Tibial artery (tissue), 4 donors: ENCODE data around the gene ZFR.

ENCODE experiments used
- DNase-seq, 2 donors: peaks; one replicate each; pipeline ENCODE4 v3.0.0-alpha.2; 2019
- H3K27ac ChIP-seq, 2 donors: fragments of 200-600 bp; sonication (generic) in 1 of 2; 1 replicate in 1 of 2; 2 replicates in 1 of 2; pipeline ENCODE4 v1.5.1; 2018 to 2019; ENCODE audit warnings: mild to moderate bottlenecking in 1 of 2
- H3K27me3 ChIP-seq, 2 donors: fragments of 200-600 bp; sonication (generic) in 1 of 2; one replicate each; pipeline versions ENCODE4 v1.5.1 to v1.6.0; 2016 to 2019
- H3K36me3 ChIP-seq, 3 donors: fragments of 200-600 bp; sonication (generic) in 2 of 3; one replicate each; pipeline ENCODE4 v1.5.1; 2016 to 2019; ENCODE audit warnings: mild to moderate bottlenecking in 2 of 3
- H3K4me1 ChIP-seq, 4 donors: fragments of 200-600 bp; sonication (generic) in 2 of 4; 1 replicate in 3 of 4; 2 replicates in 1 of 4; pipeline ENCODE4 v1.5.1; 2016 to 2019
- H3K4me3 ChIP-seq, 2 donors: fragments of 200-600 bp; sonication (generic) in 1 of 2; 1 replicate in 1 of 2; 2 replicates in 1 of 2; pipeline ENCODE4 v1.5.1; 2018 to 2019; ENCODE audit warnings: mild to moderate bottlenecking in 2 of 2
- H3K9me3 ChIP-seq, 3 donors: fragments of 200-600 bp; sonication (generic) in 1 of 3; one replicate each; pipeline ENCODE4 v1.5.1; 2016 to 2019
- intact Hi-C: fragments of 100-400 bp; cut with DNase I; formaldehyde crosslinking; loops from one replicate; pipeline ENCODE4 v1.15.0; 2023; ENCODE audit warnings: low total_unique reads
- TF ChIP-seq, protein P1 (sequence below), 2 experiments: fragments of 200-600 bp in 1 of 2; fragments of 450-650 bp in 1 of 2; IDR thresholded peaks; one replicate each; pipeline ENCODE4 v1.5.1; 2017 to 2019; ENCODE audit warnings: antibody characterized with exemption in 2 of 2, mild to moderate bottlenecking in 1 of 2, moderate library complexity in 1 of 2

ZFR gene

DNA sequence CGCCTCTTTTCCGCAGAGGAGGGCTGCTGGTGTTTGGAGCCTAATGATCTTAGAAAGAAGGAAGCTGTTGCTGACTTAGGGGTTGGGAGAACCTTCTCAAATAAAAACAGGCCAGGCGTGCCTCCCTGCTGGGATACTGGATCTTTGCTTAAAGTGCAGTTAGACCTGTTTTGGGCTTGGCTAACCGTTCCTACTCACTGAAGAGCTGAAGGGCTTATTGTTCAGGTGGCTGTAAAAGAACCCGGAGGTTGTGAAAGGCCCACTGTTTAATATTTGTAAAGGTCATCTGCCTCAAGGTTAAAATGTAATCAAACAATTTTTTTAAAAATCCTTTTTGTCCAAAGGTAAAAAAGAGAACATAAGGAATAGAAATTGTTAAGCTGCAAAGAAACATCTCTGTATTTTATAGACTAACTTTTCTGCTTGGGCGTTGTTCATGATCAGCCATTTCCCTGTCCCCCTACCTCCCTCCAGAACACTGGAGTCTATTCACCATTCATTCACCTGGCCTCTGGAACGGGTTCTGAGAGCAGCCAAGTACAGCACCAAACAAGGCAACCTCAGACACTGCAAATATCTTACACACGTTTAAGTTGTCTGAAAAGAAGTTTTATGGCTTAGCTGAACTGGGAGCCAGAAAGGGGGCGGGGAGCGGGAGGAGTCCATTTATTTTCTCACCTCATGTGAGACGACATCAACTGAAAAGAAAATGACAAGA lies 113.2 kb downstream of the ZFR start:
- H3K27ac ChIP-seq, result no peak overlapping the region
- no peaks in the 10 kb centered on the region for H3K27me3 ChIP-seq
- peaks cover 0 to 8% (median 0%) of the 10 kb centered on the region in 4 donors for H3K4me1 ChIP-seq
- no peaks in the 10 kb centered on the region for H3K36me3 ChIP-seq
- H3K9me3 ChIP-seq, result no peaks in the 10 kb centered on the region
- intact Hi-C loops, result no loop called here
- no peak overlapping the region for H3K4me3 ChIP-seq
- no peak for DNase-seq
- TF ChIP-seq, protein P1, sequence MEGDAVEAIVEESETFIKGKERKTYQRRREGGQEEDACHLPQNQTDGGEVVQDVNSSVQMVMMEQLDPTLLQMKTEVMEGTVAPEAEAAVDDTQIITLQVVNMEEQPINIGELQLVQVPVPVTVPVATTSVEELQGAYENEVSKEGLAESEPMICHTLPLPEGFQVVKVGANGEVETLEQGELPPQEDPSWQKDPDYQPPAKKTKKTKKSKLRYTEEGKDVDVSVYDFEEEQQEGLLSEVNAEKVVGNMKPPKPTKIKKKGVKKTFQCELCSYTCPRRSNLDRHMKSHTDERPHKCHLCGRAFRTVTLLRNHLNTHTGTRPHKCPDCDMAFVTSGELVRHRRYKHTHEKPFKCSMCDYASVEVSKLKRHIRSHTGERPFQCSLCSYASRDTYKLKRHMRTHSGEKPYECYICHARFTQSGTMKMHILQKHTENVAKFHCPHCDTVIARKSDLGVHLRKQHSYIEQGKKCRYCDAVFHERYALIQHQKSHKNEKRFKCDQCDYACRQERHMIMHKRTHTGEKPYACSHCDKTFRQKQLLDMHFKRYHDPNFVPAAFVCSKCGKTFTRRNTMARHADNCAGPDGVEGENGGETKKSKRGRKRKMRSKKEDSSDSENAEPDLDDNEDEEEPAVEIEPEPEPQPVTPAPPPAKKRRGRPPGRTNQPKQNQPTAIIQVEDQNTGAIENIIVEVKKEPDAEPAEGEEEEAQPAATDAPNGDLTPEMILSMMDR (IDR thresholded peaks at IDR 0.05), result no peak

GRCh38 chr5:32330126-32330971 lies 114.2 kb downstream of the ZFR start:
- TF ChIP-seq, protein P1 (IDR thresholded peaks at IDR 0.05), result no peak
- Histone ChIP-seq H3K4me3 (no peak overlapping the region), H3K4me1 (peaks cover 0 to 8% (median 0%) of the 10 kb centered on the region in 4 donors), H3K27me3 (no peaks in the 10 kb centered on the region), H3K36me3 (no peaks in the 10 kb centered on the region), H3K27ac (no peak overlapping the region), H3K9me3 (no peaks in the 10 kb centered on the region)
- intact Hi-C loops, result no loop called here
- DNase-seq, result no peak

DNA sequence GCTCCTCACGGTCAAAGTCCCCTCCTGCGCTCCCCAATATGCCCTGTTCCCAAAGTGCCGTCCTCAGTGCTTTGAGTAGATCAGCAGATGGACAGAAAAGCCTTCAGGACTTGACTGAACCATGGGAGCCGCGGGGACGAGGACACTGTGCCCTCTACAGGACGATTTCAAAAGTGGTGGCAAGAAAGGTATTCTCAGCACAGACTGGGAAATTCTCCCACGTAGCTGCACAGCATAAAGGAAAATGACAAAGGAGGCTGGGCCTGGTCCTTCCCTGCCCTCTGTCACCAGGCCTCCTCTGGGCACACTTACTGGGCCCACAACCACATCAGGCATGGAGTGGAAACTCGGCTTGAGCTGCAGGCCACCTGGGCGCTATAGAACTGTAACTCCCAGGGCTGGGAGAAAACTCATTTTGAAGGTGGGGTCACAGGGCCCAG lies 115.1 kb downstream of the ZFR start:
- Histone ChIP-seq H3K27me3 (no peaks in the 10 kb centered on the region), H3K4me3 (no peak overlapping the region), H3K27ac (no peak overlapping the region), H3K36me3 (no peaks in the 10 kb centered on the region), H3K9me3 (no peaks in the 10 kb centered on the region), H3K4me1 (peaks cover 0 to 8% (median 0%) of the 10 kb centered on the region in 4 donors)
- DNase-seq, result peak in 1 of 2 donors; percentile 59
- TF ChIP-seq, protein P1 (IDR thresholded peaks at IDR 0.05), result peak; percentile 53 to 56
- intact Hi-C loops, result no loop called here

- intact Hi-C loops, result no loop called here
- no peak overlapping the region for H3K27ac ChIP-seq
- H3K4me3 ChIP-seq, result no peak overlapping the region
- no peak for DNase-seq
- H3K4me1 ChIP-seq, result peaks cover 0 to 8% (median 0%) of the 10 kb centered on the region in 4 donors
- H3K36me3 ChIP-seq, result no peaks in the 10 kb centered on the region
- no peaks in the 10 kb centered on the region for H3K27me3 ChIP-seq
- TF ChIP-seq, protein P1 (IDR thresholded peaks at IDR 0.05), result no peak
- no peaks in the 10 kb centered on the region for H3K9me3 ChIP-seq
These were observed 118.2 kb downstream of the ZFR start for GRCh38 chr5:32326216-32326772.

DNA sequence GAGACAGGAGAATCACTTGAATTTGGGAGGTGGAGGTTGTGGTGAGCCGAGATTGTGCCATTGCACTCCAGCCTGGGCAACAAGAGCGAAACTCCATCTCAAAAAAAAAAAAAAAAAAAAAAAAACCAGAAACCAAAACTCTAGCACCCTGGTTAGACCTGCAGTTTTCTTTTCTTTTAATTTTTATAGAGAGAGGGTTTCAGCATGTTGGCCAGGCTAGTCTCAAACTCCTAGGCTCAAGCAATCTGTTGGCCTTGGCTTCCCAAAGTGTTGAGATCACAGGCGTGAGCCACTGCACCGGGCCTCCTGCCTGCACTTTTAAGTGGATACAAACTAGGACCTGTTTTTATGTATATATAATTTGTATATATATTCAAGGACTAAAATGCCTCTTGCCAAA lies 118.9 kb downstream of the ZFR start:
- Histone ChIP-seq H3K27ac (no peak overlapping the region), H3K36me3 (no peaks in the 10 kb centered on the region), H3K4me1 (peaks cover 0 to 8% (median 0%) of the 10 kb centered on the region in 4 donors), H3K9me3 (no peaks in the 10 kb centered on the region), H3K4me3 (no peak overlapping the region), H3K27me3 (no peaks in the 10 kb centered on the region)
- DNase-seq, result no peak
- intact Hi-C loops, result no loop called here
- TF ChIP-seq, protein P1 (IDR thresholded peaks at IDR 0.05), result no peak
